ENCODE data around the gene PDGFA.

The PDGFA gene

GRCh38 chr7:474605-475424 lies 44.8 kb downstream of the PDGFA start:
- DNase-seq (ENCODE audit: low read depth in 2 of 2) = no peak

GRCh38 chr7:473870-474604 lies 45.6 kb downstream of the PDGFA start:
- no peak for DNase-seq (ENCODE audit: low read depth in 2 of 2)

- no peak for DNase-seq (ENCODE audit: low read depth in 2 of 2)
These were observed 46.4 kb downstream of the PDGFA start for GRCh38 chr7:473211-473734.

GRCh38 chr7:472640-472957 lies 47.0 kb downstream of the PDGFA start:
- no peak for DNase-seq (ENCODE audit: low read depth in 2 of 2)

- no peak for DNase-seq (ENCODE audit: low read depth in 2 of 2)
These were observed 47.6 kb downstream of the PDGFA start for GRCh38 chr7:471866-472639.

- DNase-seq (ENCODE audit: low read depth in 2 of 2) = no peak
These were observed 48.3 kb downstream of the PDGFA start for GRCh38 chr7:471191-471865.

- no peak for DNase-seq (ENCODE audit: low read depth in 2 of 2)
These were observed 50.1 kb downstream of the PDGFA start for GRCh38 chr7:469563-469961.

GRCh38 chr7:468681-469562 lies 50.7 kb downstream of the PDGFA start:
- no peak for DNase-seq (ENCODE audit: low read depth in 2 of 2)

- no peak for DNase-seq (ENCODE audit: low read depth in 2 of 2)
These were observed 51.6 kb downstream of the PDGFA start for GRCh38 chr7:467856-468545.

GRCh38 chr7:467393-467828 lies 52.2 kb downstream of the PDGFA start:
- DNase-seq (ENCODE audit: low read depth in 2 of 2) = no peak

GRCh38 chr7:466465-467191 lies 53.0 kb downstream of the PDGFA start:
- DNase-seq (ENCODE audit: low read depth in 2 of 2) = no peak

GRCh38 chr7:465710-466400 lies 53.8 kb downstream of the PDGFA start:
- no peak for DNase-seq (ENCODE audit: low read depth in 2 of 2)

GRCh38 chr7:464454-465401 lies 54.9 kb downstream of the PDGFA start:
- no peak for DNase-seq (ENCODE audit: low read depth in 2 of 2)

- DNase-seq (ENCODE audit: low read depth in 2 of 2) = no peak
These were observed 55.7 kb downstream of the PDGFA start for GRCh38 chr7:463817-464453.

GRCh38 chr7:463362-463781 lies 56.3 kb downstream of the PDGFA start:
- no peak for DNase-seq (ENCODE audit: low read depth in 2 of 2)

GRCh38 chr7:462173-463103 lies 57.2 kb downstream of the PDGFA start:
- DNase-seq (ENCODE audit: low read depth in 2 of 2) = no peak
